GM12873 (cell line): Measurements from ENCODE around the gene SPAM1.

Experiments
- TF ChIP-seq, protein P1 (sequence below): IDR thresholded peaks from 2 replicates; pipeline ENCODE4 v1.5.1; 2012; ENCODE audit warnings: low read depth, mild to moderate bottlenecking, moderate library complexity, low read length, control low read depth; ENCODE audit not compliant: insufficient read depth; ENCODE audit errors: missing control alignments

Gene SPAM1

DNA sequence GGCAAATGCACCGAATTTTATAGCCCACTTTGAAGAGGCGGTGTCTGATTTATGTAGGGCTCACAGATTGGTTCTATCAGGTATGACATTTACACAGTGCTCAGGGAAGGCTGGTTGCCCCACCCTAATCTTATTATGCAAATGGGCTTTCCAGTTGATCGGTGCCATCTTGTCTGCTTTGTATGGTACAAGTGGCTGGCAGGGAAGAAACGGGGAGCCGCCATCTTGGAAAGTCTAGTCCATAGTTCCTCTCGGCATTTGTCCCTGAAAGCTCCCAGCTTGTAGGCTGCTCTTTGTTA lies 71.2 kb downstream of the SPAM1 start:
- TF ChIP-seq, protein P1, sequence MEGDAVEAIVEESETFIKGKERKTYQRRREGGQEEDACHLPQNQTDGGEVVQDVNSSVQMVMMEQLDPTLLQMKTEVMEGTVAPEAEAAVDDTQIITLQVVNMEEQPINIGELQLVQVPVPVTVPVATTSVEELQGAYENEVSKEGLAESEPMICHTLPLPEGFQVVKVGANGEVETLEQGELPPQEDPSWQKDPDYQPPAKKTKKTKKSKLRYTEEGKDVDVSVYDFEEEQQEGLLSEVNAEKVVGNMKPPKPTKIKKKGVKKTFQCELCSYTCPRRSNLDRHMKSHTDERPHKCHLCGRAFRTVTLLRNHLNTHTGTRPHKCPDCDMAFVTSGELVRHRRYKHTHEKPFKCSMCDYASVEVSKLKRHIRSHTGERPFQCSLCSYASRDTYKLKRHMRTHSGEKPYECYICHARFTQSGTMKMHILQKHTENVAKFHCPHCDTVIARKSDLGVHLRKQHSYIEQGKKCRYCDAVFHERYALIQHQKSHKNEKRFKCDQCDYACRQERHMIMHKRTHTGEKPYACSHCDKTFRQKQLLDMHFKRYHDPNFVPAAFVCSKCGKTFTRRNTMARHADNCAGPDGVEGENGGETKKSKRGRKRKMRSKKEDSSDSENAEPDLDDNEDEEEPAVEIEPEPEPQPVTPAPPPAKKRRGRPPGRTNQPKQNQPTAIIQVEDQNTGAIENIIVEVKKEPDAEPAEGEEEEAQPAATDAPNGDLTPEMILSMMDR: no peak

DNA sequence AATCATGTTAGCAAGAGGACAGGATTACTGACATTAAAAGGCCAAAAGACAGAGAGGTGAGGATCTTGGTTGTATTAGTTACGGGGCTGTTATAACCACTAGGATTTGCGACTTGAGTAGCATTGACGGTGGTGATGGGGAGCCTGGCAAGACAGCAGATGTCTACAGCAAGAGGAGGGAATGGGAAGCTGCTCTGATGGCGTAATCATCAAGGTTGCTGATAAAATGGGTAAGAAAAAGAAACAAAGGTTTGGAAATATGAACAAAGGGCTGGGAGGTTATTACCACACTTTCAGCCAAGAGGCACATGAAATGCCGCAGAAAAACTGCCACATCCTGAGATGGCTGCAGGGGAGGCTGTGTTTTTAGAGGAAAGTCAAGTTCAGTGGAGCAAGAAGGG lies 73.9 kb downstream of the SPAM1 start:
- TF ChIP-seq, protein P1: no peak

DNA sequence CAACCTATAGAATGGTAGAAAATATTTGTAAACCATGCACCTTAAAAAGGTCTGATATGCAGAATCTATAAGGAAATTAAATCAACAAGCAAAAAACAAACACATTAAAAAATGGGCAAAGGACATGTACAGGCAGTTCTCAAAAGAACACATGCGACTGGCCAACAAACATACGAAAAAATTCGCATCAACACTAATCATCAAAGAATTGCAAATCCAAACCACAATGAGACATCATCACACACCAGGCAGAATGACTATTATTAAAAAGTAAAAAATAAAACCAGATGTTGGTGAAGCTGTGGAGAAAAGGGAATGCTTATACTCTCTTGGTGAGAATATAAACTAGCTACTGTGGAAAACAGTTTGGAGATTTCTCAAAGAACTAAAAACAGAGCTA lies 74.7 kb downstream of the SPAM1 start:
- TF ChIP-seq, protein P1: no peak

DNA sequence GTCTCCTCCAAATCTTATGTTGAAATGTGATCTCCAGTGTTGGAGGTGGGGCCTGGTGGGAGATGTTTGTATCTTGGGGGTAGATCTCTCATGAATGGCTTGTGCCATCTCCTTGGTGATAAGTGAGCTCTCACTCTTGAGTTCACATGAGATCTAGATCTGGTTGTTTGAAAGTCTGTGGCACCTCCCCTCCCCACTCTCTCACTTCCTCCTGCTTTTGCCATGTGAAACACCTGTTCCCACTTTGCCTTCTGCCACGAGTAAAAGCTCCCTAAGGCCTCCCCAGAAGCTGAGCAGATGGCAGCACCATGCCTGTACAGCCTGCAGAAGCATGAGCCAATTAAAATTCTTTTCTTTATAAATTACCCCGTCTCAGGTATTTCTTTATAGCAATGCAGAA lies 84.3 kb downstream of the SPAM1 start:
- TF ChIP-seq, protein P1: no peak
